AG09319 (cell line): ENCODE measurements around the gene DPY19L1.
"Not testable (repeated sequence)": the region's sequence is repeated elsewhere in the genome, so short reads cannot be mapped to it uniquely, and the experiment has no call there.

Experiments
- DNase-seq: peaks from one replicate; pipeline ENCODE4 v3.0.0-alpha.2; 2010; ENCODE audit warnings: low read depth; ENCODE audit errors: extremely low read depth
- CTCF ChIP-seq: IDR thresholded peaks from 2 replicates; pipeline ENCODE4 v1.5.1; 2011; ENCODE audit warnings: low read depth, mild to moderate bottlenecking, inconsistent platforms, low read length, moderate library complexity

Gene DPY19L1

GRCh38 chr7:35037211-35037525 is at the start of gene DPY19L1:
DPY19L1 (minus strand) TSS chr7:35037485; CDS start chr7:35037394, 91 bp downstream.
- TF ChIP-seq CTCF: no peak
- no peak for DNase-seq

GRCh38 chr7:35079517-35079916 is 42.2 kb upstream of the DPY19L1 start:
- not testable (repeated sequence) for DNase-seq

GRCh38 chr7:35074008-35074407 is 36.7 kb upstream of the DPY19L1 start:
- not testable (repeated sequence) for DNase-seq

DNA sequence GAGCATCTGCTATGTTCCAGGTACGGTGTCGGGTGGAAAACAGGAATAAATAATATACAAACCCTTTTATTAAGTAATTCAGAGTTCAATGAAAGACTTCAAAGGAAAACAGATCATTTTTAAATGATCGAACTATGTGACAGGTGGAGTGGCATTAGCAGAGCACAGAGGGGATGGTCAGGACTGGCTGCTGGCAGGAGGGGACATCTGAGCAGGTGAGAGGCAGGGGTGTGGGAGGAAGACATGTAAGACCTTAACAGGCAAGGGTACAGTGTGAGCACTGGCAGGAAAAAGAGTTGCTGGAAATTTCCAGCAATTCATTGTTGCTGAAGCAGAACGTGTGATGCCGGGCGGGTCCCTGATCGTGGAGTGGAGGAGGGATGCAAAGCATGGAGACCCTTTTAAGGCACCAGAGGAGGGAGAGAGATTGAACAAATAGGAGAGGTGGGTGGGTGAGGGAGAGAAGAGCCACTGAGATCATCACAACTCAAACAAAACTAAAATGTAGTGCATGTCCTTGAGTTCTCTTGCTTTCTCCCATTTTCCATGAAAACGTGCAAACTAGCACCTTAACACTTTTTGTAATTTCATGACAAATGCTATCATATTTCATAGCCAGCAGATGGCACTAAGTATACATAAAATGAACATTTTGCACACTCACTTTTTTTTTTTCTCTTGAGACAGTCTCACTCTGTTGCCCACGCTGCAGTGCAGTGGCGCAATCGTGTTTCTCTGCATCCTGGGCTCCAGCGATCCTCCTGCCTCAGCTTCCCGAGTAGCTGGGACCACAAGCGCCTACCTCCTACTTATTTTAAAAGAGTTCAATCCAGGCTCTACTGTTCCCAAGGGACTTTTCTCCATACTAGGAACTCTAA is 35.9 kb upstream of the DPY19L1 start:
- DNase-seq: not testable (repeated sequence)

DNA sequence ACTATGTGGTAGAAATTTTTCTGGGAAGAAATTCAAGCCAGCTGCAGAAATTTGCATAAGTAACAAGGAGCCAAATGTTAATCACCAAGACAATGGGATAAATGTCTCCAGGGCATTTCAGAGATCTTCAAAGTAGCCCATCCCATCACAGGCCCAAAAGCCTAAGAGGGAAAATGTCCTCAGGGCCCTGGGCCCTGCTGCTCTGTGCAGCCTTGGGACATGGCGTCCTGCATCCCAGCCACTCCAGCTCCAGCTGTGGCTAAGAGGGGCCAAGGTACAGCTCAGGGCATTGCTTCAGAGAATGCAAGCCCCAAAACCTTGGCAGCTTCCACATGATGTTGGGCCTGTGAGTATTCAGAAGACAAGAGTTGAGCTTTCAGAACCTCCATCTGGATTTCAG is 31.8 kb upstream of the DPY19L1 start:
- DNase-seq: not testable (repeated sequence)

- not testable (repeated sequence) for DNase-seq
Observed at GRCh38 chr7:35065382-35065781, 28.1 kb upstream of the DPY19L1 start.

GRCh38 chr7:35058571-35058970 is 21.3 kb upstream of the DPY19L1 start:
- DNase-seq: not testable (repeated sequence)

- not testable (repeated sequence) for DNase-seq
Observed at GRCh38 chr7:35057505-35058451, 20.5 kb upstream of the DPY19L1 start.

DNA sequence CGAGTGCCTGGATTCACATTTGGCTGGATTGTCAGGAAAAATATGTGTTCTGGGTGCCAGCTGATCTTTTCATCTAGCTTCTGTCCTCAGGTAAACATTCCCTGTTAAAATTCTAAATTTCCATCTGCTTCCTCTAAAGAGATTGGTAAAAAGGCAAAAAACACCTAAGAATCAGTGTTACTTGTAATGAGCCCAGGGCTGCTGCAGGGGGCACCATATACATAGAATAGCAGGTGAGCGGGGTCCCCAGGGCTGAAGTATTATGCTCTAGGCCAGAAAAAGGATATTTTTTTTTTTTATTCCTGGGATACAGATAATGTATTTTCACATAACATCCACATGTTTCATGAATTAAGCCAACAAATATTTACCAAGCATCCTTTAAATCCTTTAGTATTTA is 18.4 kb upstream of the DPY19L1 start:
- DNase-seq: not testable (repeated sequence)
- TF ChIP-seq CTCF: peak; percentile 8

DNA sequence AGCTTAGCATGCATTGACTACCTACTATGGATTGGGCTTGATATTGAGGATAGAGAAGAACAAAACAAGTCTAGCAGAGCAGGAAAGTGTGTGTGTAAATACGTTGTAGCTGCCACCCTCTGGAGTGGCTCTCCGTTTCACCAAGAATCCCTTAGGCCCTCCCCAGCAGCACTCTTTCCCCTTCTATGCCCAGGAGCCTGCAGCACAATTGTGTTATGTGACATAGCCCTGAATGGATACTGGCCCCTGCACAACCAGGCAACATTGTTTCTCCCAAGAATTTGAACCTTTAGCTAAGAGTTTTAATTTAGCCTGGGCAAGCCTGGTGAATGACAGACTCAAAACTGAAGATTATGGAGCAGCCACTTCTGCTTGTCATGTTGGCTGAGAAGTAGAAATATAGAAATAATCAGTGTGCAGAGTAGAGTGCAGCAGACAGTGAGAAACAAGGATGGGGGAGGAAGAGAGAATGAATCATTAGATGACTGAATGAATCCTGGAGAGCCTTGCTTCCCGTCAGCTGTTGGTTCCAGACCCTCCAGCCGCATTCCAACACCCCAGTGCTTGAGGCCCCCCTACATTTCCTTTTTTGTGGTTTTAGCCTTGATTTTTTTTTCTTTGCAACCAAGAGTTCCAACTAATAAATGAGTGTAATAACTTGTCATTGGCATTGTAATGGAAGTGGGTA is 16.3 kb upstream of the DPY19L1 start:
- not testable (repeated sequence) for DNase-seq

DNA sequence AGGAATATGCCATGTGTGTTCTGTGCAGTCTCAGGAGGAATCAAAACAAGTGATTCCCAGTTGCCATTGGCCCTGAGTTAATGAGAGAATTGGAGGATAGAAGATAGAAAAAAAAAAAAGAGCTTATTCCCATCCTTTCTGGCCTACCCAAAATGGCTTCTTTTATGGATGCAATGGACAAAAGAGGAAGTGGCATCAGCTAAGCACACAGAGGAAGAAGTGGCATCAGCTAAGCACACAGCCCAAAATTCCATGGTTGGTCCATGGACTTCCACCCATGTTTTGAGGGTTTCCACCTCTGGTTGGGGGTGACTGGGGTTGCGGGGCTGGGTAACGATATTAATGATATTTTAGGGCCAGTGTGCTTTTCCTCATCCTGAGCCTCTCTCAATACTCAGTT is 11.1 kb upstream of the DPY19L1 start:
- not testable (repeated sequence) for DNase-seq

DNA sequence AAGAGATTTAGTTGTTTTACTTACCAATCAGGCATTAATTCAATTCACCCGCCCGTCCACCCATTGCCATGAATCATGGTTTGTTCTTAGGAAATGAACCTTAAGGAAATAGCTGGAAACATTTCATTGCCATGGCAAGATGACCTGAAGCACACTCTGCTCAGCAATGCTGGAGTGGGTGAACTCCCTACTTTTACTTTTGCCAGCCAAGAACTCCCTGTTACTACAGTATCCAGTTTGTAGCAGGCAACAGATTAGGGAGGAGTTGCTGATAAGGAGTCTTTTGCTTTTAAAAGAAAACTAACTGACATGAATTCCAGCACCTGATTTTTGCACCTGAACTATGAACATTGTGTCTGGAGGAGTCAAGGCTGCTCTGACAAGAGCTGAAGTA is 10.6 kb upstream of the DPY19L1 start:
- DNase-seq: not testable (repeated sequence)

- not testable (repeated sequence) for DNase-seq
Observed at GRCh38 chr7:35047263-35047911, 10.1 kb upstream of the DPY19L1 start.

- DNase-seq: not testable (repeated sequence)
Observed at GRCh38 chr7:35043301-35043700, 6.0 kb upstream of the DPY19L1 start.
